Erythroblast (primary cell): ENCODE measurements around the gene DQX1.

Experiments
- GATA1 ChIP-seq: IDR thresholded peaks from 2 replicates; pipeline ENCODE4 v1.6.1; 2011; ENCODE audit warnings: low read depth, mild to moderate bottlenecking, control low read depth, low read length, moderate library complexity
- POLR2A ChIP-seq: IDR thresholded peaks from 2 replicates; pipeline ENCODE4 v1.6.1; 2011; ENCODE audit warnings: mild to moderate bottlenecking, low read length

GRCh38 chr2:74501335-74502071 is 24.5 kb downstream of the DQX1 start:
- TF ChIP-seq POLR2A (no peak), GATA1 (no peak)
